ENCODE measurements around the gene CLIP2.

The CLIP2 gene

DNA sequence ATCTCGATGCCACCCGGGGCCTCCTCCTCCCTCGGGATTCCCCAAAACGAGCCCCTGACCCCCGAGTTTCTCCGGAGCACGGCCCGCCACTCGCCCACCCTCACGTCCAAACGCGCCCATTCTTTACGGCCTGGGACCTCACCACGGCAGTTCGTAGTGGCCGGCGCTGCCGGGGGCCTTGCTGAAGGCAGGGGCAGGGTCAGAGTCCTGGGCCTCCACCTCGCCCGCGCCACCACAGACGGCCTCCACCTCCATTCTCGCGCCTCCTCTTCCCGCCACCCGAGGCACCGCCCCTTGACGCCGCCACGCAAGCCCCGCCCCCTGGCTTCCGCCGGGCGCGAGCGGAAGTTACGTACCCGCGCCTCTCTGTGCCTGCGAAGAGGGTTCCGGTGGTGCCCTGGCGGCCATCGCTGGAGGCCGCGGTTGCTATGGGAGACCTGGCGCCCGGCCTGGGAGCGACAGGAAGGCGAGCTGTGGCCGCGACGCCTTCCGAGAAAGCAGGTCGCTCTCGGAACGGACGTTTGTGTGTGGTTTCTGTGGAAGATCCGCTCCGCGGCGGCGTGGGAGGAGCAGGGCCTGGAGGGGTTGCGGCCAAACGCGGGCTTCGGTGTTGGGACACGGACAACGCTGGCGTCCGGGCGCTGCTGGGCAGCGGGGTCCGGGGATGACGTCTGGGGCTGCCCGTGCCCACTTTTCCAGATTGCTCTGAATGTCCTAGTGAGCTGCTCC lies 34.9 kb upstream of the CLIP2 start, which contains the start of gene RFC2 (continued):
- TF ChIP-seq, protein P1, sequence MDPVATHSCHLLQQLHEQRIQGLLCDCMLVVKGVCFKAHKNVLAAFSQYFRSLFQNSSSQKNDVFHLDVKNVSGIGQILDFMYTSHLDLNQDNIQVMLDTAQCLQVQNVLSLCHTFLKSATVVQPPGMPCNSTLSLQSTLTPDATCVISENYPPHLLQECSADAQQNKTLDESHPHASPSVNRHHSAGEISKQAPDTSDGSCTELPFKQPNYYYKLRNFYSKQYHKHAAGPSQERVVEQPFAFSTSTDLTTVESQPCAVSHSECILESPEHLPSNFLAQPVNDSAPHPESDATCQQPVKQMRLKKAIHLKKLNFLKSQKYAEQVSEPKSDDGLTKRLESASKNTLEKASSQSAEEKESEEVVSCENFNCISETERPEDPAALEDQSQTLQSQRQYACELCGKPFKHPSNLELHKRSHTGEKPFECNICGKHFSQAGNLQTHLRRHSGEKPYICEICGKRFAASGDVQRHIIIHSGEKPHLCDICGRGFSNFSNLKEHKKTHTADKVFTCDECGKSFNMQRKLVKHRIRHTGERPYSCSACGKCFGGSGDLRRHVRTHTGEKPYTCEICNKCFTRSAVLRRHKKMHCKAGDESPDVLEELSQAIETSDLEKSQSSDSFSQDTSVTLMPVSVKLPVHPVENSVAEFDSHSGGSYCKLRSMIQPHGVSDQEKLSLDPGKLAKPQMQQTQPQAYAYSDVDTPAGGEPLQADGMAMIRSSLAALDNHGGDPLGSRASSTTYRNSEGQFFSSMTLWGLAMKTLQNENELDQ (tag by site-specific recombination; IDR thresholded peaks at IDR 0.05; ENCODE audit: low read depth): no peak
- TF ChIP-seq EGR2 (tag by site-specific recombination; IDR thresholded peaks at IDR 0.05; ENCODE audit: low read depth) (peak; percentile 48; the same call in 1 of the 2 replicates), ZNF423 (tag by site-specific recombination; IDR thresholded peaks at IDR 0.05) (0 out of 2 replicates have a peak, but pooled peaks have one; percentile 18), ZNF2 (tag by site-specific recombination; IDR thresholded peaks at IDR 0.05) (peak; percentile 76; the same call in 1 of the 2 replicates), ZNF362 (tag by site-specific recombination; IDR thresholded peaks at IDR 0.05) (no peak), ZNF16 (tag by site-specific recombination; IDR thresholded peaks at IDR 0.05; ENCODE audit: low read depth) (no peak), CTCF (tag by site-specific recombination; IDR thresholded peaks at IDR 0.05) (peak; percentile 44; the same call in 1 of the 2 replicates), ZNF354C (tag by site-specific recombination; IDR thresholded peaks at IDR 0.05; ENCODE audit: borderline replicate concordance, low read depth) (no peak), ZNF324 (tag by site-specific recombination; IDR thresholded peaks at IDR 0.05) (0 out of 2 replicates have a peak, but pooled peaks have one; percentile 52), ZNF701 (tag by site-specific recombination; IDR thresholded peaks at IDR 0.05) (no peak), ZNF654 (tag by site-specific recombination; IDR thresholded peaks at IDR 0.05; ENCODE audit: low read depth) (no peak), GLIS2 (tag by site-specific recombination; IDR thresholded peaks at IDR 0.05) (peak; percentile 75), ZNF140 (tag by site-specific recombination; IDR thresholded peaks at IDR 0.05) (no peak), ZNF621 (tag by site-specific recombination; IDR thresholded peaks at IDR 0.05) (no peak), ZNF133 (tag by site-specific recombination; IDR thresholded peaks at IDR 0.05) (no peak), ZNF677 (tag by site-specific recombination; IDR thresholded peaks at IDR 0.05) (no peak), ZFP3 (tag by site-specific recombination; IDR thresholded peaks at IDR 0.05; ENCODE audit: low read depth) (no peak), ZNF138 (tag by site-specific recombination; IDR thresholded peaks at IDR 0.05; ENCODE audit: borderline replicate concordance) (no peak), ZNF280D (tag by site-specific recombination; IDR thresholded peaks at IDR 0.05) (no peak), ZSCAN4 (tag by site-specific recombination; IDR thresholded peaks at IDR 0.05) (no peak), ZNF510 (tag by site-specific recombination; IDR thresholded peaks at IDR 0.05; ENCODE audit: insufficient replicate concordance) (no peak), ZNF624 (tag by site-specific recombination; IDR thresholded peaks at IDR 0.05) (no peak)
- TF ChIP-seq, protein P2, sequence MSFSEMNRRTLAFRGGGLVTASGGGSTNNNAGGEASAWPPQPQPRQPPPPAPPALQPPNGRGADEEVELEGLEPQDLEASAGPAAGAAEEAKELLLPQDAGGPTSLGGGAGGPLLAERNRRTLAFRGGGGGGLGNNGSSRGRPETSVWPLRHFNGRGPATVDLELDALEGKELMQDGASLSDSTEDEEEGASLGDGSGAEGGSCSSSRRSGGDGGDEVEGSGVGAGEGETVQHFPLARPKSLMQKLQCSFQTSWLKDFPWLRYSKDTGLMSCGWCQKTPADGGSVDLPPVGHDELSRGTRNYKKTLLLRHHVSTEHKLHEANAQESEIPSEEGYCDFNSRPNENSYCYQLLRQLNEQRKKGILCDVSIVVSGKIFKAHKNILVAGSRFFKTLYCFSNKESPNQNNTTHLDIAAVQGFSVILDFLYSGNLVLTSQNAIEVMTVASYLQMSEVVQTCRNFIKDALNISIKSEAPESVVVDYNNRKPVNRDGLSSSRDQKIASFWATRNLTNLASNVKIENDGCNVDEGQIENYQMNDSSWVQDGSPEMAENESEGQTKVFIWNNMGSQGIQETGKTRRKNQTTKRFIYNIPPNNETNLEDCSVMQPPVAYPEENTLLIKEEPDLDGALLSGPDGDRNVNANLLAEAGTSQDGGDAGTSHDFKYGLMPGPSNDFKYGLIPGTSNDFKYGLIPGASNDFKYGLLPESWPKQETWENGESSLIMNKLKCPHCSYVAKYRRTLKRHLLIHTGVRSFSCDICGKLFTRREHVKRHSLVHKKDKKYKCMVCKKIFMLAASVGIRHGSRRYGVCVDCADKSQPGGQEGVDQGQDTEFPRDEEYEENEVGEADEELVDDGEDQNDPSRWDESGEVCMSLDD (tag by site-specific recombination; IDR thresholded peaks at IDR 0.05): peak; percentile 59; the same call in 1 of the 2 replicates
- TF ChIP-seq, protein P3, sequence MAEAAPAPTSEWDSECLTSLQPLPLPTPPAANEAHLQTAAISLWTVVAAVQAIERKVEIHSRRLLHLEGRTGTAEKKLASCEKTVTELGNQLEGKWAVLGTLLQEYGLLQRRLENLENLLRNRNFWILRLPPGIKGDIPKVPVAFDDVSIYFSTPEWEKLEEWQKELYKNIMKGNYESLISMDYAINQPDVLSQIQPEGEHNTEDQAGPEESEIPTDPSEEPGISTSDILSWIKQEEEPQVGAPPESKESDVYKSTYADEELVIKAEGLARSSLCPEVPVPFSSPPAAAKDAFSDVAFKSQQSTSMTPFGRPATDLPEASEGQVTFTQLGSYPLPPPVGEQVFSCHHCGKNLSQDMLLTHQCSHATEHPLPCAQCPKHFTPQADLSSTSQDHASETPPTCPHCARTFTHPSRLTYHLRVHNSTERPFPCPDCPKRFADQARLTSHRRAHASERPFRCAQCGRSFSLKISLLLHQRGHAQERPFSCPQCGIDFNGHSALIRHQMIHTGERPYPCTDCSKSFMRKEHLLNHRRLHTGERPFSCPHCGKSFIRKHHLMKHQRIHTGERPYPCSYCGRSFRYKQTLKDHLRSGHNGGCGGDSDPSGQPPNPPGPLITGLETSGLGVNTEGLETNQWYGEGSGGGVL (tag by site-specific recombination; IDR thresholded peaks at IDR 0.05): 0 out of 2 replicates have a peak, but pooled peaks have one; percentile 25

All from HEK293 (cell line).